Activated CD4-positive, alpha-beta T cell treated with anti-CD3 and anti-CD28 coated beads, Interleukin-2, amount 50 U/mL, for 4 hours (primary cell): ENCODE measurements around the gene MACROD2.

Experiments used
- DNase-seq, 2 experiments: peaks; one replicate each; pipeline ENCODE4 v3.0.0-alpha.2; 2020

The MACROD2 gene

GRCh38 chr20:15439551-15439950 is 1444.2 kb downstream of the MACROD2 start:
- DNase-seq: no peak

GRCh38 chr20:15440049-15440820 is 1444.9 kb downstream of the MACROD2 start:
- DNase-seq: no peak

GRCh38 chr20:15445056-15445840 is 1449.9 kb downstream of the MACROD2 start:
- DNase-seq: no peak

GRCh38 chr20:15446373-15446772 is 1451.1 kb downstream of the MACROD2 start:
- no peak for DNase-seq

GRCh38 chr20:15447549-15447948 is 1452.2 kb downstream of the MACROD2 start:
- DNase-seq: no peak

GRCh38 chr20:15449061-15449460 is 1453.7 kb downstream of the MACROD2 start:
- no peak for DNase-seq

- no peak for DNase-seq
These were observed 1455.9 kb downstream of the MACROD2 start for GRCh38 chr20:15451241-15451640.

GRCh38 chr20:15455279-15455678 is 1460.0 kb downstream of the MACROD2 start:
- no peak for DNase-seq

- no peak for DNase-seq
These were observed 1466.6 kb downstream of the MACROD2 start for GRCh38 chr20:15461938-15462337.

- DNase-seq: no peak
These were observed 1480.2 kb downstream of the MACROD2 start for GRCh38 chr20:15475483-15475882.

GRCh38 chr20:15476186-15476585 is 1480.9 kb downstream of the MACROD2 start:
- DNase-seq: no peak

- no peak for DNase-seq
These were observed 1481.5 kb downstream of the MACROD2 start for GRCh38 chr20:15476781-15477180.

- DNase-seq: no peak
These were observed 1487.2 kb downstream of the MACROD2 start for GRCh38 chr20:15482525-15482924.

GRCh38 chr20:15485519-15485918 is 1490.2 kb downstream of the MACROD2 start:
- DNase-seq: no peak

- DNase-seq: no peak
These were observed 1491.7 kb downstream of the MACROD2 start for GRCh38 chr20:15487030-15487429.

GRCh38 chr20:15487682-15488081 is 1492.4 kb downstream of the MACROD2 start:
- no peak for DNase-seq

GRCh38 chr20:15491575-15491974 is 1496.3 kb downstream of the MACROD2 start:
- DNase-seq: no peak

GRCh38 chr20:15494851-15495250 is 1499.5 kb downstream of the MACROD2 start:
- no peak for DNase-seq

- DNase-seq: no peak
These were observed 1501.3 kb downstream of the MACROD2 start for GRCh38 chr20:15496501-15497039.

GRCh38 chr20:15498926-15499325 is 1503.6 kb downstream of the MACROD2 start:
- no peak for DNase-seq

GRCh38 chr20:15506311-15506710 is 1511.0 kb downstream of the MACROD2 start:
- DNase-seq: no peak

GRCh38 chr20:15507151-15507550 is 1511.8 kb downstream of the MACROD2 start:
- no peak for DNase-seq

- no peak for DNase-seq
These were observed 1516.2 kb downstream of the MACROD2 start for GRCh38 chr20:15511551-15511950.

GRCh38 chr20:15512916-15513315 is 1517.6 kb downstream of the MACROD2 start:
- DNase-seq: no peak
